Measurements from ENCODE around the gene MMP24.

GRCh38 chr20:35191419-35192117 is 34.9 kb upstream of the MMP24 start:
- no peak for TF ChIP-seq CTCF (IDR thresholded peaks at IDR 0.05)
- no peak for TF ChIP-seq POLR2AphosphoS5 (IDR thresholded peaks at IDR 0.05)
